Astrocyte (in vitro differentiated cells and primary cell): Measurements from ENCODE around the gene EFNA2.

Experiments
- CTCF ChIP-seq: IDR thresholded peaks from 2 replicates; pipeline ENCODE4 v1.5.1; 2011; ENCODE audit warnings: low read depth, mild to moderate bottlenecking, inconsistent platforms, low read length, moderate library complexity; ENCODE audit not compliant: insufficient read depth
- EZH2 ChIP-seq: IDR thresholded peaks from 2 replicates; pipeline ENCODE4 v1.6.1; 2012; ENCODE audit warnings: mild to moderate bottlenecking, low read length, inconsistent platforms; ENCODE audit not compliant: insufficient read depth

- TF ChIP-seq CTCF (no peak), EZH2 (no peak)
Measured at GRCh38 chr19:1270854-1271527, 14.7 kb upstream of the EFNA2 start.
